Activated CD8-positive, alpha-beta T cell treated with anti-CD3 and anti-CD28 coated beads for 36 hours (primary cell): ENCODE data around the gene B4GALT5. TPM values are rescaled to one million over a fixed set of nuclear protein-coding genes. Genes with fewer than 3 reads are reported as not detected.

Source experiments
- ATAC-seq: fragments of 200-7000 bp; cut with Tn5 transposase; one replicate; pipeline ENCODE4 v1.10.0; 2021; ENCODE audit warnings: mild to moderate bottlenecking, moderate library complexity
- CTCF ChIA-PET: fragments of 350-600 bp; sonication (Branson Sonifier 250); formaldehyde crosslinking; loops from one replicate; lab custom pipeline; 2021; ENCODE audit warnings: antibody characterized with exemption; lab: Charles Lee
- POLR2A ChIA-PET: fragments of 350-600 bp; sonication (Branson Sonifier 250); formaldehyde crosslinking; loops from one replicate; lab custom pipeline; 2021; ENCODE audit warnings: antibody characterized with exemption; lab: Charles Lee
- DNase-seq: peaks from one replicate; pipeline ENCODE4 v3.0.0-alpha.2; 2020
- H3K27ac Mint-ChIP-seq: one replicate; pipeline ENCODE4 v1.8.0; 2021; ENCODE audit warnings: mild to moderate bottlenecking, mixed read lengths
- H3K27me3 Mint-ChIP-seq: one replicate; pipeline ENCODE4 v1.8.0; 2021; ENCODE audit warnings: mixed read lengths
- H3K36me3 Mint-ChIP-seq: one replicate; pipeline ENCODE4 v1.8.0; 2021; ENCODE audit warnings: low read depth, mixed read lengths
- H3K4me1 Mint-ChIP-seq: one replicate; pipeline ENCODE4 v1.8.0; 2021; ENCODE audit warnings: low read depth, mixed read lengths
- H3K4me3 Mint-ChIP-seq: one replicate; pipeline ENCODE4 v1.8.0; 2021; ENCODE audit warnings: mild to moderate bottlenecking, moderate library complexity, mixed read lengths
- H3K9me3 Mint-ChIP-seq: one replicate; pipeline ENCODE4 v1.8.0; 2021; ENCODE audit warnings: mixed read lengths
- intact Hi-C: fragments of 100-400 bp; cut with micrococcal nuclease; formaldehyde crosslinking; loops from one replicate; pipeline ENCODE4 v1.10.0; 2022
- total RNA-seq, 2 experiments: library from RNA; stranded (reverse); gene quantifications; one replicate each; pipeline ENCODE4 v1.2.3, GENCODE V29; 2021
- TF ChIP-seq, protein P1 (sequence below): fragments of 200-600 bp; IDR thresholded peaks from one replicate; pipeline ENCODE4 v1.8.0; 2022; ENCODE audit warnings: antibody characterized with exemption, mild to moderate bottlenecking

Gene B4GALT5
- total RNA-seq, 2 experiments from 2014 or later, result 16.5 to 16.8 TPM

DNA sequence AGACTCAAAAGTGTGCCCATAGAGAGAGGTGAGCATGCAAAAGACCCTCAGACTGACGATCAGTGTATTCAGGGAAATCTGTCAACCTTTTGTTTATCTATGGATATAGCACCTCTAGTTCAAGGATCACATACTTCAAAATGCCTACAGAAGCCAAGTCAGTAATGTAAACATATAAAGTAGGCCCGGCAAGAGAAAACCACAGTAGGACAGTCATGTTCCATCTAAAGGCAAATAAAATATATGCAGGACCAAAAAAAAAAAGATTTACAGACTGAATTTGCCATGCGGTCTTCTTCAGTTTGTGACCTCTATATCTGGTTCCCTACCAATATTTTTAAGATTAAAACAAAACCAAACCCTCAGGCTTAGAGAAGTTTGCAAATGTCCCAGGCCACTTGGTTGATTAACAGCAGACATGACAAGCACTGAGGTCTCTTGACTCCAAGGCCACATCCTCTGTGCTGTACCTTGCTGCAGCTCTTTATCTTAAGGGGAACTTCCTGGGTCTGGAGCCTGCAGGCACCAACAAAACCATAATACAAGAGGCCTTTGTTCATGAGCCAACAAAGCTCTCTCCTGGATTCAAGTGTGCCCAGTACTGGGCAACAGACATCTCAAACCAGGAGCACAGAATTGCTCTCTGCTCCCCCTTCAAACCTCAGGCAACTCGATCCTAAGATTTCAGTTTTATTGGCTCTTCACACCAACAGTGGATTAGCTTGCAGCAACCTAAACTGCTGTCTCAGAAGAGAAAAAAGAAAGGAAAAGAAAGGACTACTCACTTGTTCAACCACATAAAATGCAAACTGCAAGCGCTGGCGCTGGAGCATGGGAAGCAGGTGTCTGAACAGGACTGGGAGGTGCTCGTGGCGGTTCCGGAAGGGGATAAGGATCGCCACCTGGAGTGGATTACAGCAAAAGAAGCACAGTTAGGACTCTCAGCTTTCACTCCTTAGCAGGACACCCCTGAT is 71.7 kb downstream of the B4GALT5 start:
- intact Hi-C loops, result no loop called here
- Mint-ChIP-seq H3K9me3 (no peaks in the 10 kb centered on the region), H3K36me3 (peaks cover 56% of the 10 kb centered on the region), H3K27me3 (no peaks in the 10 kb centered on the region), H3K4me3 (no peak overlapping the region), H3K4me1 (no peaks in the 10 kb centered on the region), H3K27ac (no peak overlapping the region)
- DNase-seq (no peak), ATAC-seq (no peak)
- ChIA-PET POLR2A (no interaction called here), CTCF (interaction anchor here (1.1 to 1.6 kb wide), 3 partner anchors 101 to 197 kb away, joined by 3 to 4 read pairs (median 3); no protein-coding TSS in a partner anchor)
- TF ChIP-seq, protein P1, sequence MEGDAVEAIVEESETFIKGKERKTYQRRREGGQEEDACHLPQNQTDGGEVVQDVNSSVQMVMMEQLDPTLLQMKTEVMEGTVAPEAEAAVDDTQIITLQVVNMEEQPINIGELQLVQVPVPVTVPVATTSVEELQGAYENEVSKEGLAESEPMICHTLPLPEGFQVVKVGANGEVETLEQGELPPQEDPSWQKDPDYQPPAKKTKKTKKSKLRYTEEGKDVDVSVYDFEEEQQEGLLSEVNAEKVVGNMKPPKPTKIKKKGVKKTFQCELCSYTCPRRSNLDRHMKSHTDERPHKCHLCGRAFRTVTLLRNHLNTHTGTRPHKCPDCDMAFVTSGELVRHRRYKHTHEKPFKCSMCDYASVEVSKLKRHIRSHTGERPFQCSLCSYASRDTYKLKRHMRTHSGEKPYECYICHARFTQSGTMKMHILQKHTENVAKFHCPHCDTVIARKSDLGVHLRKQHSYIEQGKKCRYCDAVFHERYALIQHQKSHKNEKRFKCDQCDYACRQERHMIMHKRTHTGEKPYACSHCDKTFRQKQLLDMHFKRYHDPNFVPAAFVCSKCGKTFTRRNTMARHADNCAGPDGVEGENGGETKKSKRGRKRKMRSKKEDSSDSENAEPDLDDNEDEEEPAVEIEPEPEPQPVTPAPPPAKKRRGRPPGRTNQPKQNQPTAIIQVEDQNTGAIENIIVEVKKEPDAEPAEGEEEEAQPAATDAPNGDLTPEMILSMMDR, result no peak

DNA sequence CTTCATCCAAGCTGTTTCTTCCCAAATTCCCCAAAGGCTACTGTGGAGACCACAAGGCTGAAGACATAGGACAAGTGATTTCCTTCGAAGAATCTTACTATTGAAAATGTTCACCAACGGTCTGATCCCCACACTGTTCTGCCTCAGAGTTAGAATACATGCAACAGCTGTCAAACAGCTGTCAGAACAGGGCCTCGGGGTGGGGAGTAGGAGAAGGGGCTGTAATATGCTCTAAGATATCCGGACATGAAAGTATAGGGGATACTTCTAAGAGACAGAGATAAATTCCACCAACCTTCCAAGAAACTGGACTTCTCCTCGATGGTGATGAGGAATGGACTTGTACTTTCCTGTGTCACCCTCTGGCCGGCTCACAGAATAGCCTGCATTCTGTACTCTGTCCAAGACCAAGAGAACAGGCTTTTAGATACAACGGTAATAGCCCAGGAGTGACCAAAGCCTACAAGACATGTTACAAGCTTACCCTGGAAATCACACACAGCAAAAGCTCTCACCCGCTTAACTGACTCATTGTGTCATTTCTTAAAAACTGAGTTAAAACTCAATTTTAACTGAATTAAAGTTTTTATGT is 76.5 kb downstream of the B4GALT5 start:
- no peak for ATAC-seq
- CTCF ChIA-PET, result interaction anchor here (0.7 kb wide), 2 partner anchors 170 to 209 kb away, joined by 3 to 4 read pairs; no protein-coding TSS in a partner anchor
- POLR2A ChIA-PET, result interaction anchor here (0.6 to 0.7 kb wide), 2 partner anchors 69 to 225 kb away, joined by 3 read pairs; no protein-coding TSS in a partner anchor
- H3K36me3 Mint-ChIP-seq, result peaks cover 56% of the 10 kb centered on the region
- intact Hi-C loops, result no loop called here
- H3K4me1 Mint-ChIP-seq, result peaks cover 2% of the 10 kb centered on the region
- no peak overlapping the region for H3K27ac Mint-ChIP-seq
- TF ChIP-seq, protein P1, result no peak
- no peak for DNase-seq
- no peaks in the 10 kb centered on the region for H3K27me3 Mint-ChIP-seq
- H3K9me3 Mint-ChIP-seq, result no peaks in the 10 kb centered on the region
- no peak overlapping the region for H3K4me3 Mint-ChIP-seq

DNA sequence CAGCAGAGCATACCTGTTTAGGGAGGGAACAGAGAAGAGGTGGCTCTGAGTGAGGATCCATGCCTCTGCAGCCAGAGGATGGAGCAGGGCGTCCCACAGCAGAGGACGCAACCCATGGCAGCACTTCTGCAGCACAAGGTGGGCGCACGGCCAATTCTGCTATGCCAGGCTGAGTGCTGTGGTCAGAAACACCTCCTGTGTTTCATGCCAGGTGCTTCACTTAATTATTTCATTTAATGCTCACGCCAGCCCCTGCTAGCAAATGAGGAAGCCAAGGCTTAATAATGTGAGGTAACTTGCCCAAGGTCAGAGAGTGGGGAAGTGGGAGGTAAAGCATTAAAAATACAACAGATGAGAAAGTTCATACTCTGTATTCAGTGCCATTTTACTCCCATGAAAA is 77.2 kb downstream of the B4GALT5 start:
- peaks cover 50% of the 10 kb centered on the region for H3K36me3 Mint-ChIP-seq
- intact Hi-C loops, result no loop called here
- ATAC-seq, result no peak

DNA sequence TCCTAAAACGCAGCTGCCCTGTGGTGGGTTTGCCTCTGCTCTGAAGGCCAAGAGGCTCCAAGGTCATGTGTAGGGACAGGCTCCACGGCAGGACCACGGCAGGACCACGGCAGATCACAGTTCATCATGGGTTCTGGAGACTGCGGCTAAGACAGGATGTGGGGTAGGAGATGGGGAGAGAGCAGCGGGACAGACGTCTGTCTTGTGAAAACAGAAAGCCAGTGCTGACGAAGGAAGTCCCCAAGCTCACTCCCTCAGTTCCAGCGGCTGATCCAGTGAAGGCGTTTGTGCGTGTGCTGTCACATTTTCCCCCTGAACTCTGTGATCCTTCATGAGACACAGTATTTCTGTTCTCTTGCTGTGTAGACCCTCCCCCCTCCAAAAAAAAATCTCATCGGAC is 77.8 kb downstream of the B4GALT5 start:
- Mint-ChIP-seq H3K36me3 (peaks cover 47% of the 10 kb centered on the region), H3K4me3 (no peak overlapping the region), H3K9me3 (no peaks in the 10 kb centered on the region), H3K27me3 (no peaks in the 10 kb centered on the region), H3K27ac (no peak overlapping the region), H3K4me1 (peaks cover 2% of the 10 kb centered on the region)
- CTCF ChIA-PET, result interaction anchor here (1.0 kb wide), 1 partner anchor 213 kb away, joined by 3 read pairs; no protein-coding TSS in a partner anchor
- TF ChIP-seq, protein P1, result no peak
- intact Hi-C loops, result no loop called here
- DNase-seq (no peak), ATAC-seq (no peak)
- POLR2A ChIA-PET, result no interaction called here

More for the DNA sequence above, 77.2 kb downstream of the B4GALT5 start:
- no peaks in the 10 kb centered on the region for H3K27me3 Mint-ChIP-seq
- POLR2A ChIA-PET, result interaction anchor here (0.7 kb wide), 1 partner anchor 70 kb away, joined by 3 read pairs; no protein-coding TSS in a partner anchor
- no peaks in the 10 kb centered on the region for H3K9me3 Mint-ChIP-seq
- peaks cover 2% of the 10 kb centered on the region for H3K4me1 Mint-ChIP-seq
- no peak for DNase-seq
- no peak overlapping the region for H3K4me3 Mint-ChIP-seq
- TF ChIP-seq, protein P1, result no peak
- CTCF ChIA-PET, result no interaction called here
- no peak overlapping the region for H3K27ac Mint-ChIP-seq
